Esophagus muscularis mucosa (tissue), 4 donors: ENCODE results near the gene STARD9. TPM values are rescaled to one million over a fixed set of nuclear protein-coding genes. Genes with fewer than 3 reads are reported as not detected.

Source experiments
- DNase-seq: peaks from one replicate; pipeline ENCODE4 v3.0.0-alpha.2; 2017; ENCODE audit errors: extremely low spot score
- H3K27ac ChIP-seq, 4 donors: fragments of 200-600 bp; sonication (generic); replicated peaks in 1 of 4; 1 replicate in 3 of 4; 2 replicates in 1 of 4; pipeline ENCODE4 v1.5.1; 2016 to 2019; ENCODE audit warnings: mild to moderate bottlenecking in 1 of 4
- H3K27me3 ChIP-seq, 4 donors: fragments of 200-600 bp; sonication (generic); one replicate each; pipeline versions ENCODE4 v1.5.1 to v1.6.0; 2016 to 2019
- H3K36me3 ChIP-seq, 4 donors: fragments of 200-600 bp; sonication (generic); one replicate each; pipeline ENCODE4 v1.5.1; 2016 to 2019
- H3K4me1 ChIP-seq, 4 donors: fragments of 200-600 bp; sonication (generic); one replicate each; pipeline ENCODE4 v1.5.1; 2016 to 2019
- H3K4me3 ChIP-seq, 4 donors: fragments of 200-600 bp; sonication (generic); 1 replicate in 2 of 4; 2 replicates in 2 of 4; pipeline ENCODE4 v1.5.1; 2016 to 2019; ENCODE audit warnings: mild to moderate bottlenecking in 4 of 4, moderate library complexity in 1 of 4
- H3K9me3 ChIP-seq, 4 donors: fragments of 200-600 bp; sonication (generic); 1 replicate in 3 of 4; 2 replicates in 1 of 4; pipeline ENCODE4 v1.5.1; 2016 to 2019
- CTCF ChIP-seq, 3 experiments: fragments of 200-600 bp in 2 of 3; fragments of 450-650 bp in 1 of 3; sonication (generic) in 2 of 3; IDR thresholded peaks; one replicate each; pipeline ENCODE4 v1.5.1; 2017 to 2019; ENCODE audit warnings: antibody characterized with exemption in 3 of 3, mild to moderate bottlenecking in 2 of 3, moderate library complexity in 1 of 3
- EP300 ChIP-seq: sonication (generic); formaldehyde crosslinking; IDR thresholded peaks from one replicate; pipeline ENCODE4 v1.6.1; 2017; ENCODE audit warnings: antibody characterized with exemption
- POLR2A ChIP-seq: fragments of 450-650 bp; IDR thresholded peaks from one replicate; pipeline ENCODE4 v1.6.1; 2017; ENCODE audit warnings: antibody characterized with exemption, moderate library complexity, mild to moderate bottlenecking, low read depth
- POLR2AphosphoS5 ChIP-seq, 2 donors: sonication (generic); formaldehyde crosslinking; IDR thresholded peaks; one replicate each; pipeline ENCODE4 v1.6.1; 2017; ENCODE audit warnings: antibody characterized with exemption in 2 of 2
- WGBS: methylation state at CpG from one replicate; pipeline ENCODE4 v1.1.5; 2018; 5-methylcytosine and 5-hydroxymethylcytosine counted together
- intact Hi-C: fragments of 100-400 bp; cut with DNase I; formaldehyde crosslinking; loops from one replicate; pipeline ENCODE4 v1.15.1; 2023
- total RNA-seq, 4 donors: library from RNA; depleted of rRNA; stranded (reverse); fragments of >200 nt; gene quantifications; one replicate each; pipeline versions ENCODE4 v1.1.0 to v1.2.1, GENCODE V29; 2016

Gene STARD9
- total RNA-seq, 4 donors from 2014 or later = 14.2 to 46.9 (median 33.3) TPM

- Histone ChIP-seq H3K4me3 (no peak overlapping the region), H3K27ac (no peak overlapping the region), H3K4me1 (peaks cover 0 to 6% (median 2%) of the 10 kb centered on the region in 4 donors), H3K36me3 (peaks cover 5 to 26% (median 23%) of the 10 kb centered on the region in 4 donors), H3K9me3 (no peaks in the 10 kb centered on the region), H3K27me3 (no peaks in the 10 kb centered on the region)
- TF ChIP-seq POLR2A (no peak), EP300 (no peak), CTCF (IDR thresholded peaks at IDR 0.05) (no peak), POLR2AphosphoS5 (IDR thresholded peaks at IDR 0.05) (no peak)
- 94% methylated on average over 1 of the region's 1 CpG for WGBS
- no peak for DNase-seq
- intact Hi-C loops = no loop called here
These were observed 56.8 kb downstream of the STARD9 start for GRCh38 chr15:42632105-42632675.

GRCh38 chr15:42640109-42640508 lies 64.7 kb downstream of the STARD9 start:
- Histone ChIP-seq H3K27ac (no peak overlapping the region), H3K36me3 (peaks cover 31 to 83% (median 57%) of the 10 kb centered on the region in 4 donors), H3K9me3 (no peaks in the 10 kb centered on the region), H3K4me1 (no peaks in the 10 kb centered on the region), H3K27me3 (no peaks in the 10 kb centered on the region), H3K4me3 (no peak overlapping the region)
- TF ChIP-seq POLR2A (no peak), CTCF (IDR thresholded peaks at IDR 0.05) (no peak), EP300 (no peak), POLR2AphosphoS5 (IDR thresholded peaks at IDR 0.05) (no peak)
- DNase-seq = no peak
- 99% methylated on average over 4 of the region's 4 CpGs for WGBS
- intact Hi-C loops = no loop called here

- TF ChIP-seq POLR2AphosphoS5 (IDR thresholded peaks at IDR 0.05) (peak; percentile 43 to 56), CTCF (IDR thresholded peaks at IDR 0.05) (peak; percentile 65 to 86 (median 78)), POLR2A (no peak)
These were observed 75.0 kb downstream of the STARD9 start for GRCh38 chr15:42650208-42651066.

GRCh38 chr15:42665827-42666226 lies 90.4 kb downstream of the STARD9 start:
- Histone ChIP-seq H3K4me1 (no peaks in the 10 kb centered on the region), H3K9me3 (no peaks in the 10 kb centered on the region), H3K27ac (no peak overlapping the region), H3K4me3 (no peak overlapping the region), H3K36me3 (peaks cover 44 to 99% (median 89%) of the 10 kb centered on the region in 4 donors), H3K27me3 (no peaks in the 10 kb centered on the region)
- TF ChIP-seq POLR2AphosphoS5 (IDR thresholded peaks at IDR 0.05) (no peak), POLR2A (no peak), CTCF (IDR thresholded peaks at IDR 0.05) (no peak), EP300 (no peak)
- 96% methylated on average over 3 of the region's 3 CpGs for WGBS
- no peak for DNase-seq
- intact Hi-C loops = no loop called here

More at GRCh38 chr15:42650208-42651066, 75.0 kb downstream of the STARD9 start:
- Histone ChIP-seq H3K4me3 (no peak overlapping the region), H3K27me3 (no peaks in the 10 kb centered on the region), H3K9me3 (no peaks in the 10 kb centered on the region), H3K27ac (peak overlapping the region in 1 of 4 donors; percentile 42), H3K36me3 (peaks cover 12 to 48% (median 24%) of the 10 kb centered on the region in 4 donors), H3K4me1 (peaks cover 0 to 9% (median 0%) of the 10 kb centered on the region in 4 donors)
- intact Hi-C loops = loop anchor here (5.0 kb wide), 1 partner anchor 103 kb away; the partner anchor contains the start of genes HAUS2 and LRRC57
- DNase-seq = no peak
- WGBS = 58% methylated on average over 5 of the region's 5 CpGs
